ENCODE results near the gene KIF19. TPM values are rescaled to one million over a fixed set of nuclear protein-coding genes. Genes with fewer than 3 reads are reported as not detected.
A peak's percentile ranks its signal among the peaks of the same experiment; 100 is the strongest.

The KIF19 gene
- total RNA-seq, 4 donors from 2014 or later, result 2.1 to 31.4 (median 8.6) TPM

DNA sequence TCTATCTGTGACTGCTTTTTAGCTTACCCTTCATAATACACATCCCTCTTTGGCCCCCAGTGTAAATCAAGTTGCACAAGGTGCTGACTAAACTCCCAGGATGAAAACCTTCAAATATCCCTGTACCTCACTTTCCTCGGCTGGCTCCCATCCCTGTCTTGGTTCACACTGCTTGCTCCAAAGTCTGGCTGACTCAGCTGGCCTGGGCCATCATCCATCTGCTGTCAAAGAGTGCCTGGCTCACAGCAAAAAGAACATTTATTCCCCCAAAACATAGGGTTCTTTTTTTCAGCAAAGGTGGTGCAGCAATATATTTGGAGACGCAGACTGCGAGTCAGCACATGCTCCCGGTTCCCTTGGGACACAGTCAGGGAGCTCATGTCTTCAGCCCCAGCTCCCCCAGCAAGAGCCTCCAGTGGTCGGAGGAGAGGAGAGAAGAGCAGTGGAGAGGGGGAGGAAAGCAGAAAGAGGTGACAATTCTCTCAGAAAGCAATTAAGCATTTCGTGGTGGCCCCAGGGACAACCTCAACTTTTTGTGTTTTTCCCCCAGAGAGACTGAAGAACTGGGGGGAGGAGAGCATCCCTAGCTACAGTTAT is 67.4 kb downstream of the KIF19 start:
- Histone ChIP-seq H3K4me3 (no peak overlapping the region), H3K4me1 (no peaks in the 10 kb centered on the region), H3K9me3 (no peaks in the 10 kb centered on the region), H3K27ac (no peak overlapping the region), H3K27me3 (no peaks in the 10 kb centered on the region), H3K36me3 (no peaks in the 10 kb centered on the region)
- no peak for DNase-seq
- no peak for TF ChIP-seq CTCF (IDR thresholded peaks at IDR 0.05)
- TF ChIP-seq POLR2A (IDR thresholded peaks at IDR 0.05), result no peak

GRCh38 chr17:74394275-74394950 is 68.4 kb downstream of the KIF19 start:
- H3K27ac ChIP-seq, result peak overlapping the region in 2 of 4 donors; percentile 0 to 32
- H3K4me3 ChIP-seq, result no peak overlapping the region
- TF ChIP-seq POLR2A (IDR thresholded peaks at IDR 0.05) (no peak), CTCF (IDR thresholded peaks at IDR 0.05) (no peak)
- H3K4me1 ChIP-seq, result no peaks in the 10 kb centered on the region
- H3K36me3 ChIP-seq, result no peaks in the 10 kb centered on the region
- no peaks in the 10 kb centered on the region for H3K9me3 ChIP-seq
- DNase-seq, result no peak
- H3K27me3 ChIP-seq, result no peaks in the 10 kb centered on the region

DNA sequence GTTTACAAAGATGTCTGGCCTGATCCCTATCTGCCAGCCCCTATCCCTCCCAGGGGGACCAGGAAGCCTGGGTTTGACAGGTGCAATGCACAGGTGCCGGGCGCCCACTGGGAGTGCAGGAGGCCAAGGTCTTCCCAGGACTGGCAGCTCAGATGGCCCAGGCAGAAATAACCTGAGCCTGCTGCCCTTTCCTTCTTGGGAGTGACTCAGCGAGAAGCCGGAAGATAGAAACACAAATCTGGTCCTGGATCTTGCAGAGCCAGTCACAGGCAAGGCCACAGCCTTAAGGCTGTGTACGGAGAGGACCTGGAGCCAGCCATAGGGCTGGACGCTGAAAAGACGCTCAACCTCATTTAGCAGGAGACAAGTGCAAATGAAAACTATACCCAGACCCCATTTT is 69.0 kb downstream of the KIF19 start:
- H3K36me3 ChIP-seq, result no peaks in the 10 kb centered on the region
- no peak overlapping the region for H3K4me3 ChIP-seq
- H3K27ac ChIP-seq, result peak overlapping the region in 2 of 4 donors; percentile 0 to 32
- H3K9me3 ChIP-seq, result no peaks in the 10 kb centered on the region
- peak in 2 of 3 donors; percentile 61 to 67 for DNase-seq
- TF ChIP-seq CTCF (IDR thresholded peaks at IDR 0.05) (peak in 1 of 6 experiments; percentile 9), POLR2A (IDR thresholded peaks at IDR 0.05) (no peak)
- H3K27me3 ChIP-seq, result no peaks in the 10 kb centered on the region
- H3K4me1 ChIP-seq, result no peaks in the 10 kb centered on the region

GRCh38 chr17:74396567-74396966 is 70.5 kb downstream of the KIF19 start:
- no peak for TF ChIP-seq POLR2A (IDR thresholded peaks at IDR 0.05)
- no peak for TF ChIP-seq CTCF (IDR thresholded peaks at IDR 0.05)
- H3K9me3 ChIP-seq, result no peaks in the 10 kb centered on the region
- no peaks in the 10 kb centered on the region for H3K27me3 ChIP-seq
- no peak overlapping the region for H3K4me3 ChIP-seq
- H3K27ac ChIP-seq, result no peak overlapping the region
- no peaks in the 10 kb centered on the region for H3K36me3 ChIP-seq
- no peak for DNase-seq
- no peaks in the 10 kb centered on the region for H3K4me1 ChIP-seq

DNA sequence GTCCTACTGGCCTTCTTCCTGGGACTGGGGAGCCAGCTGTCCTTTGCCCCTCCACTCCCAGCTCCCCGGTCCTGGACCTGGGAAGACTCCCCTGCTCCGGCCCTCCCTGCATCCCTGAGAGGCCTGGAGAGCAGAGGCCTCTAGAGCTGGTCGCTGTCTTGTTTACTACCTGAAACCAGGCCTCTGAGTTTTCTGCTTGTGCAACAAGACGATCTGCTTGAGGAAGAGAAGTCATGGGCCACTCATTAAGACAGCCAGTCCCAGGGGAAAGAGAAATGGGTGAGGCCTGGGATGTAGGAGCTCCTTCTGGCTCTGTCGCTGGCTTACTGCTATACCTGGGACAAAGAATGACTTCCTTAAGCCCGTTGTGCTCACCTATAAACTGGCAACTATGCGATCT is 76.0 kb downstream of the KIF19 start:
- no peaks in the 10 kb centered on the region for H3K4me1 ChIP-seq
- no peak for TF ChIP-seq CTCF (IDR thresholded peaks at IDR 0.05)
- TF ChIP-seq POLR2A (IDR thresholded peaks at IDR 0.05), result no peak
- no peaks in the 10 kb centered on the region for H3K27me3 ChIP-seq
- no peak for DNase-seq
- no peaks in the 10 kb centered on the region for H3K9me3 ChIP-seq
- no peaks in the 10 kb centered on the region for H3K36me3 ChIP-seq
- H3K4me3 ChIP-seq, result no peak overlapping the region
- no peak overlapping the region for H3K27ac ChIP-seq
